Activated T-cell treated with anti-CD3 and anti-CD28 coated beads, Interleukin-2, amount 50 U/mL, for 72 hours (primary cell): ENCODE data around the gene REPIN1. TPM values are rescaled to one million over a fixed set of nuclear protein-coding genes. Genes with fewer than 3 reads are reported as not detected.

Source experiments
- ATAC-seq, 2 donors: fragments of 150-1000 bp; cut with Tn5 transposase; replicated peaks in 1 of 2; 2 replicates each; pipeline ENCODE4 v1.10.0; 2021; ENCODE audit warnings: moderate library complexity in 2 of 2, mild to moderate bottlenecking in 1 of 2
- DNase-seq, 2 donors: peaks; one replicate each; pipeline ENCODE4 v3.0.0; 2021 to 2022; ENCODE audit warnings: mixed read lengths in 1 of 2
- H3K27ac Mint-ChIP-seq: one replicate; pipeline ENCODE4 v1.8.0; 2022; ENCODE audit warnings: mild to moderate bottlenecking, moderate library complexity, mixed read lengths
- H3K27me3 Mint-ChIP-seq: one replicate; pipeline ENCODE4 v1.8.0; 2022; ENCODE audit warnings: low read depth, mixed read lengths
- H3K36me3 Mint-ChIP-seq, 2 donors: one replicate each; pipeline ENCODE4 v1.8.0; 2022; ENCODE audit warnings: mixed read lengths in 2 of 2, mild to moderate bottlenecking in 1 of 2; ENCODE audit not compliant: insufficient read depth in 2 of 2
- H3K4me1 Mint-ChIP-seq: one replicate; pipeline ENCODE4 v1.8.0; 2022; ENCODE audit warnings: low read depth, mixed read lengths
- H3K4me3 Mint-ChIP-seq, 2 donors: one replicate each; pipeline ENCODE4 v1.8.0; 2022; ENCODE audit warnings: mild to moderate bottlenecking in 2 of 2, mixed read lengths in 2 of 2, moderate library complexity in 2 of 2
- H3K9me3 Mint-ChIP-seq, 2 donors: one replicate each; pipeline ENCODE4 v1.8.0; 2022; ENCODE audit warnings: mixed read lengths in 2 of 2
- total RNA-seq, 2 donors: library from RNA; stranded (reverse); gene quantifications; one replicate each; pipeline ENCODE4 v1.2.3, GENCODE V29; 2022

REPIN1 gene
- total RNA-seq, 2 donors from 2014 or later: 53.6 to 73.7 TPM

- ATAC-seq: no peak
- H3K9me3 Mint-ChIP-seq: no peaks in the 10 kb centered on the region
- H3K27me3 Mint-ChIP-seq: no peaks in the 10 kb centered on the region
- no peak for DNase-seq
- peaks cover 15% of the 10 kb centered on the region for H3K4me1 Mint-ChIP-seq
- no peak overlapping the region for H3K4me3 Mint-ChIP-seq
- H3K27ac Mint-ChIP-seq: no peak overlapping the region
- H3K36me3 Mint-ChIP-seq: peaks cover 7 to 9% of the 10 kb centered on the region in 2 donors
Measured at GRCh38 chr7:150330211-150330885, 38.3 kb upstream of the REPIN1 start.

GRCh38 chr7:150332852-150333635 lies 35.6 kb upstream of the REPIN1 start:
- Mint-ChIP-seq H3K9me3 (no peaks in the 10 kb centered on the region), H3K27ac (no peak overlapping the region), H3K4me3 (no peak overlapping the region), H3K27me3 (no peaks in the 10 kb centered on the region), H3K36me3 (peaks cover 2 to 5% of the 10 kb centered on the region in 2 donors), H3K4me1 (no peaks in the 10 kb centered on the region)
- DNase-seq: no peak
- ATAC-seq: no peak

GRCh38 chr7:150333659-150334058 lies 35.0 kb upstream of the REPIN1 start:
- H3K4me1 Mint-ChIP-seq: no peaks in the 10 kb centered on the region
- ATAC-seq: no peak
- H3K27ac Mint-ChIP-seq: no peak overlapping the region
- peaks cover 2 to 5% of the 10 kb centered on the region in 2 donors for H3K36me3 Mint-ChIP-seq
- no peak for DNase-seq
- no peaks in the 10 kb centered on the region for H3K9me3 Mint-ChIP-seq
- no peaks in the 10 kb centered on the region for H3K27me3 Mint-ChIP-seq
- H3K4me3 Mint-ChIP-seq: no peak overlapping the region

- DNase-seq: no peak
- ATAC-seq: no peak
- Mint-ChIP-seq H3K27ac (no peak overlapping the region), H3K4me3 (no peak overlapping the region), H3K9me3 (no peaks in the 10 kb centered on the region), H3K27me3 (no peaks in the 10 kb centered on the region), H3K36me3 (peaks cover under 1 to 3% of the 10 kb centered on the region in 2 donors), H3K4me1 (no peaks in the 10 kb centered on the region)
Measured at GRCh38 chr7:150334108-150334507, 34.5 kb upstream of the REPIN1 start.

GRCh38 chr7:150335108-150335773 lies 33.4 kb upstream of the REPIN1 start:
- H3K36me3 Mint-ChIP-seq: peaks cover 0 to 2% of the 10 kb centered on the region in 2 donors
- H3K4me3 Mint-ChIP-seq: no peak overlapping the region
- no peaks in the 10 kb centered on the region for H3K4me1 Mint-ChIP-seq
- H3K27me3 Mint-ChIP-seq: peaks cover 8% of the 10 kb centered on the region
- no peak for ATAC-seq
- DNase-seq: no peak
- no peaks in the 10 kb centered on the region for H3K9me3 Mint-ChIP-seq
- H3K27ac Mint-ChIP-seq: no peak overlapping the region

DNA sequence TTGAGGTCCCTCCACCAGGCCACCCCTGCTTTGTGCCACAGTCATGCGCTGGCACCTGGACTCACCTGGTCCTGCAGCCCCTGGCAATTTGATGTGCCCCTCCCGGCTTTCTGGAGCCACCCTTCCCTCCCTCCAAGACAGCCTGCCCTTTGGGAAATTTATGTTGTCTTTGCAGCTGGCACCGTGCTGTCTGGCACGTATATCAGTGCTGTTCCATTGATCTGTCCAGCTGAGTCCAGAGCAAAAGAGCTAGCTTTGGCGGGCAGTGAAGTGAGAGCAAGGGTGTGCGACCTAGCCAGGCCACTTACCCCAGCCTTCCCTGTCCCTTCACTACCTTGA lies 32.9 kb upstream of the REPIN1 start:
- H3K9me3 Mint-ChIP-seq: no peaks in the 10 kb centered on the region

GRCh38 chr7:150336746-150337145 lies 31.9 kb upstream of the REPIN1 start:
- H3K36me3 Mint-ChIP-seq: no peaks in the 10 kb centered on the region
- no peak overlapping the region for H3K4me3 Mint-ChIP-seq
- no peak overlapping the region for H3K27ac Mint-ChIP-seq
- DNase-seq (no peak), ATAC-seq (no peak)
- H3K27me3 Mint-ChIP-seq: peaks cover 16% of the 10 kb centered on the region
- no peaks in the 10 kb centered on the region for H3K4me1 Mint-ChIP-seq
- no peaks in the 10 kb centered on the region for H3K9me3 Mint-ChIP-seq

More for the DNA sequence above, 32.9 kb upstream of the REPIN1 start:
- H3K4me3 Mint-ChIP-seq: no peak overlapping the region
- H3K4me1 Mint-ChIP-seq: no peaks in the 10 kb centered on the region
- H3K27ac Mint-ChIP-seq: no peak overlapping the region
- peaks cover 0 to 2% of the 10 kb centered on the region in 2 donors for H3K36me3 Mint-ChIP-seq
- DNase-seq (no peak), ATAC-seq (no peak)
- H3K27me3 Mint-ChIP-seq: peaks cover 8% of the 10 kb centered on the region

DNA sequence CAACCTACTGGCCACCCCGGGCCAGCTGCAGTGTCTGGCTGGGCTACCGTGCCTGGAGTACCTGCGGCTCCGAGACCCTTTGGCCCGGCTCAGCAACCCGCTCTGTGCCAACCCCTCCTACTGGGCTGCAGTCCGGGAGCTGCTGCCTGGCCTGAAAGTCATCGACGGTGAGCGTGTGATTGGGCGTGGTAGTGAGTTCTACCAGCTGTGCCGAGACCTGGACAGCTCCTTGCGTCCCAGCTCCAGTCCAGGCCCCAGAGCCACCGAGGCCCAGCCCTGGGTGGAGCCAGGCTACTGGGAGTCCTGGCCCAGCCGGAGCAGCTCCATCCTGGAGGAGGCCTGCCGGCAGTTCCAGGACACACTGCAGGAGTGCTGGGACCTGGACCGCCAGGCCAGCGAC lies 31.4 kb upstream of the REPIN1 start:
- Mint-ChIP-seq H3K27me3 (peaks cover 21% of the 10 kb centered on the region), H3K9me3 (no peaks in the 10 kb centered on the region), H3K27ac (no peak overlapping the region), H3K4me3 (no peak overlapping the region), H3K36me3 (peaks cover 2% of the 10 kb centered on the region in 2 donors), H3K4me1 (no peaks in the 10 kb centered on the region)
- DNase-seq: no peak
- no peak for ATAC-seq

GRCh38 chr7:150337659-150338081 lies 31.0 kb upstream of the REPIN1 start:
- no peak for DNase-seq
- Mint-ChIP-seq H3K27me3 (peaks cover 25% of the 10 kb centered on the region), H3K4me1 (no peaks in the 10 kb centered on the region), H3K9me3 (no peaks in the 10 kb centered on the region), H3K4me3 (no peak overlapping the region), H3K27ac (no peak overlapping the region), H3K36me3 (peaks cover 2% of the 10 kb centered on the region in 2 donors)
- no peak for ATAC-seq

DNA sequence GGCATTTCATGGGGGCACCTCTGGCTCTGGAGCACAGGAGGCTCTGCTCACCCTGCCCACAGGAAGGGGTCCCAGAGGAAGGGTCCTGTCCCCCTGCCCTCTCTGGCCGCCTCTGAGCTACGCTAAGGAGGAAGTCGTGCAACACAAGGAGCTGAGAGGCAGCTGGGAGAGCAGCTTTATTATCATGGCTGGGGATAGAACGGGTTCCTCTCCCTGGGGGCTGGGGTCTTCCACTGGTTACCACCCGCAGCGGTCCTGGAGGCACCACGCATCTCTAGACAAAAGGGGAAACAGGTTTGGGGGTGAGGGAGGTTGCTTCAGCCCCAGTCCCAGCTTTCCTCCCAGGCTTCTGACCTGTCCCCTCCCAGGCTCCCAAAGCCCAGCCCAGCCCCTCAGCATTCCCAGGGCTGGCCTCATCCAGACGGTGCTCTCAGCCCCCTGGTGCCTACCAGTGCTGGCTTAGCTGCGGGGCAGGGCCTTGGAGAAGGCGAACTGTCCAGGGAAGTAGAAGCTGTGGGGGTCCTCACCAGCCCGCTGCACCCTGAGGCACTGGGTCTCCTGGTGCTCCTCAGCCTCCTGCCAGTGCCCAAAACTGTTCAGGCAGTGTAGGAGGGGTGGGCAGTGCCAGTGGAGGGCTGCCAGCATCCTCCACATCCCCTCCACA lies 30.3 kb upstream of the REPIN1 start:
- no peak overlapping the region for H3K4me3 Mint-ChIP-seq
- DNase-seq: no peak
- H3K27ac Mint-ChIP-seq: no peak overlapping the region
- H3K9me3 Mint-ChIP-seq: no peaks in the 10 kb centered on the region
- peaks cover 2% of the 10 kb centered on the region in 2 donors for H3K36me3 Mint-ChIP-seq
- no peak for ATAC-seq
- peaks cover 28% of the 10 kb centered on the region for H3K27me3 Mint-ChIP-seq
- H3K4me1 Mint-ChIP-seq: no peaks in the 10 kb centered on the region

DNA sequence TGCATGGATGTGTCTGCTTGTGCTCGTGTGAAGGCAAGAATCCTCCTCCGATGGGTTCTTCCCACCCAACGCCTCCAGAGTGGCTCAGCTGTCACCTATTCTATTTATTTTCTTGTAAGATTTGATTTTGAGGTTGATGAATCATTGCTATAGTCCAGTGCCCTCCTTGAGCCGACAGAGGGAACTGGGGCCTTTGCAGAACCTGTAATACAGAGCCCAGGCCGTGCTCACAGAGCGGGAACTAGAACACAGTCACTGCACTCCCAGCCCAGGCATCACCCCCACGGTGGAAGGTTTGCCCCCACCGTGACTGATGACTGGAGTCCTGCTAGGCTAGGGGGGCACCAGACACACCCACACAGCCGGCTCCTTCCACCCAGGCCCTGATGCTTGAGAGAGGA lies 29.2 kb upstream of the REPIN1 start:
- no peak overlapping the region for H3K4me3 Mint-ChIP-seq
- H3K36me3 Mint-ChIP-seq: peaks cover 7% of the 10 kb centered on the region in 2 donors
- no peak overlapping the region for H3K27ac Mint-ChIP-seq
- peaks cover 2 to 3% of the 10 kb centered on the region in 2 donors for H3K9me3 Mint-ChIP-seq
- H3K4me1 Mint-ChIP-seq: no peaks in the 10 kb centered on the region
- ATAC-seq: no peak
- peaks cover 35% of the 10 kb centered on the region for H3K27me3 Mint-ChIP-seq
- DNase-seq: no peak

DNA sequence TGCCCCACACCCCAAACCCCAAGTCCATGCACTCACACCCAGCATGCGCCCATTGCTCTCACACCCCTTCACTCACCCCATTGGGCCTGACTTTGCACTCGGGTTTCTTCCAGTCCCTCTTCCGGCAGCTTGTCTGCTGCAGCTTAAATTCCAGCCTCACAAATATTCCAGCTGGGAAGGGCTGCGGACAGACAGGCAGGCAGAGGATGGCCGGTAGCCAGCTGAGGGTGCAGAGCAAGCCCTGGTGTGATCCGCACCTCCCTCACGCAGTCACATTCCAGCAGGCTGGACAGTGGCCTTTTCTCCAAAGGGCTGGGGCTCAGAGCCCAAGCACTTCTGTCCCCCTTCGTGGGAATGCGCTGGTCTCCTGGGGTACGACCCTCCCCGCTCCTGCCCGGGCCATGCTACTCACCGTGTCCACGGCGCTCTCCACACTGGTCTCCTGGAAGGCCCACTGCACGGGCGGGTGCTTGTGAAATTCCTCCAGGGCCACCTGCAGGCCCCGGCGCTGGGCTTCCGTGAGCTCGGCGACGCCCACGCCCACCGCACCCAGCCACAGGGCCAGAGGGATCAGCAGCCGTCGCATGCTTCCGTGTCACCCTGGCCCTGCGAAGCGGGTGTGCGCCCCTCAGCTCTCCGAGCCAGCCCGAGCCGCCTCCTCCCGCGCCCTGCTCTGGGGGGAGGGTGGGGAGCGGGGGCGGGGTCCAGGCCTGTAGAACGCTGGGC lies 28.4 kb upstream of the REPIN1 start:
- Mint-ChIP-seq H3K4me1 (no peaks in the 10 kb centered on the region), H3K27me3 (peaks cover 35% of the 10 kb centered on the region), H3K4me3 (no peak overlapping the region), H3K27ac (no peak overlapping the region), H3K9me3 (peaks cover 2 to 3% of the 10 kb centered on the region in 2 donors), H3K36me3 (peaks cover 7% of the 10 kb centered on the region in 2 donors)
- ATAC-seq (peak; percentile 54 to 56), DNase-seq (peak in 1 of 2 donors; percentile 38)
